Psoas muscle (tissue), 8 donors: ENCODE data around the gene CCDC106. TPM values are rescaled to one million over a fixed set of nuclear protein-coding genes. Genes with fewer than 3 reads are reported as not detected.

ENCODE experiments used
- ATAC-seq, 4 donors: fragments of 200-7000 bp; cut with Tn5 transposase; one replicate each; pipeline ENCODE4 v1.9.1; 2020; ENCODE audit warnings: moderate library complexity in 3 of 4, mild to moderate bottlenecking in 2 of 4
- DNase-seq, 2 donors: peaks; one replicate each; pipeline ENCODE4 v3.0.0-alpha.2; 2020
- H3K27ac ChIP-seq: fragments of 200-600 bp; one replicate; pipeline ENCODE4 v1.8.0; 2022
- H3K27me3 ChIP-seq, 3 donors: fragments of 200-600 bp in 1 of 3; one replicate each; pipeline versions ENCODE4 v1.6.1 to v1.8.0; 2013 to 2022; ENCODE audit warnings: low read length in 2 of 3, mild to moderate bottlenecking in 2 of 3, moderate library complexity in 1 of 3; ENCODE audit not compliant: insufficient read depth in 3 of 3
- H3K36me3 ChIP-seq, 2 donors: fragments of 200-600 bp in 1 of 2; one replicate each; pipeline versions ENCODE4 v1.6.1 to v1.8.0; 2013 to 2022; ENCODE audit warnings: low read depth in 1 of 2, mild to moderate bottlenecking in 1 of 2, moderate library complexity in 1 of 2; ENCODE audit not compliant: insufficient read depth in 1 of 2
- H3K4me1 ChIP-seq: fragments of 200-600 bp; one replicate; pipeline ENCODE4 v1.8.0; 2022
- H3K4me3 ChIP-seq: fragments of 200-600 bp; one replicate; pipeline ENCODE4 v1.8.0; 2022; ENCODE audit warnings: mild to moderate bottlenecking
- H3K9me3 ChIP-seq: fragments of 200-600 bp; one replicate; pipeline ENCODE4 v1.8.0; 2022
- WGBS, 3 donors: extraction: QIAGEN DNeasy Blood & Tissue Kit; methylation state at CpG; one replicate each; pipeline versions ENCODE4 v1.1.6 to v1.1.7; 2013; 5-methylcytosine and 5-hydroxymethylcytosine counted together
- intact Hi-C, 2 donors: fragments of 100-400 bp; cut with DNase I; formaldehyde crosslinking; loops; one replicate each; pipeline versions ENCODE4 v1.11.0 to v1.14.2; 2022
- polyA plus RNA-seq, 3 donors: library from polyadenylated mRNA; stranded (reverse); fragments of 200-250 nt; gene quantifications; one replicate each; pipeline ENCODE4 v1.2.3, GENCODE V29; 2013
- total RNA-seq, 4 donors: library from RNA; stranded (reverse); fragmentation: NEBNext Ultra II Directional in 2 of 4; extraction: Animal tissue kit (Norgen Biotek cat#: 25700) in 2 of 4; gene quantifications; one replicate each; pipeline versions ENCODE4 v1.2.1 to v1.2.4, GENCODE V29; 2021 to 2023
- TF ChIP-seq, protein P1 (sequence below): fragments of 200-600 bp; IDR thresholded peaks from one replicate; pipeline ENCODE4 v1.8.0; 2022; ENCODE audit warnings: antibody characterized with exemption
- donor health status: healthy with polysubstance abuse.
- donor health status: DM: no; HTN: no; CAD: no; lungs with moderate emphysema.
- donor health status: Bipolar disorder and iron deficiency.
- donor health status: healthy.
- donor health status: DM: yes; HTN: yes; CAD: no.
- donor health status: DM: no; HTN: no; CAD: no.
- donor health status: DM: no; HTN: no; CAD: no.
- donor health status: DM: yes; HTN: yes; CAD: no.

CCDC106 gene
- total and polyA plus RNA-seq, 7 donors, result 4.4 to 12.0 (median 10.0) TPM

DNA sequence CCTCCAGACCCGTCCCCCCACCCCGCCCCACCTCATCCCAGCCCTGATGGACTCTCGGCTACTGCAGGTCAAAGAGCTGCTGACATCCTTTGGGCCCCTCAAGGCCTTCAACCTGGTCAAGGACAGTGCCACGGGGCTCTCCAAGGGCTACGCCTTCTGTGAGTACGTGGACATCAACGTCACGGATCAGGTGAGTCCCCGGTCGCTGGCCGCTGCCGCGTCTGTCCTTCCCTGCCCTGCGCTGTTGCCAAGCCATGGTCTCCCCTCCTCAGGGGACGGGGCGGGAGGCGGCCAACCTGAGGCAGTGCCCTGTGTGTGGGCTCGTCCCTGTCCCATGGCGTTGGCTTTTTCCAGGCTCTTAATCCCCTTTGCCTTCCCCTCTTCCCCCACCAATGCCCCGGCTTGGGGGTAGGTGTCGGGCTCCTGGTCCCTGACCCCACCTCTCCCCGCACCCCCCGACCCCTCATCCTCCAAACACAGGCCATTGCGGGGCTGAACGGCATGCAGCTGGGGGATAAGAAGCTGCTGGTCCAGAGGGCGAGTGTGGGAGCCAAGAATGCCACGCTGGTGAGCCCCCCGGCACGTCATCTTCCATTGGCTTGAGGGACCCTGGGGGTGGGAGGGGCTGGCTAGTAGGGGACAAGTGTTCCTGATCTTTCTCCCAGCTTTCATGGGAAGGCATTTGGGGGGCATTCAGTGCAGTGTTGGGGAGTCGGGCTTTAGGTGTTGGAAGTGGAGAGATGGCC, 20.8 kb downstream of the CCDC106 start:
- WGBS, 3 donors, result 85 to 87% (median 86%) methylated on average over 30 of the region's 30 CpGs
- Histone ChIP-seq H3K4me1 (no peaks in the 10 kb centered on the region), H3K27ac (no peak overlapping the region), H3K27me3 (no peaks in the 10 kb centered on the region), H3K9me3 (no peaks in the 10 kb centered on the region), H3K4me3 (no peak overlapping the region), H3K36me3 (peaks cover 6 to 85% of the 10 kb centered on the region in 2 donors)
- intact Hi-C loops, result no loop called here
- TF ChIP-seq, protein P1, sequence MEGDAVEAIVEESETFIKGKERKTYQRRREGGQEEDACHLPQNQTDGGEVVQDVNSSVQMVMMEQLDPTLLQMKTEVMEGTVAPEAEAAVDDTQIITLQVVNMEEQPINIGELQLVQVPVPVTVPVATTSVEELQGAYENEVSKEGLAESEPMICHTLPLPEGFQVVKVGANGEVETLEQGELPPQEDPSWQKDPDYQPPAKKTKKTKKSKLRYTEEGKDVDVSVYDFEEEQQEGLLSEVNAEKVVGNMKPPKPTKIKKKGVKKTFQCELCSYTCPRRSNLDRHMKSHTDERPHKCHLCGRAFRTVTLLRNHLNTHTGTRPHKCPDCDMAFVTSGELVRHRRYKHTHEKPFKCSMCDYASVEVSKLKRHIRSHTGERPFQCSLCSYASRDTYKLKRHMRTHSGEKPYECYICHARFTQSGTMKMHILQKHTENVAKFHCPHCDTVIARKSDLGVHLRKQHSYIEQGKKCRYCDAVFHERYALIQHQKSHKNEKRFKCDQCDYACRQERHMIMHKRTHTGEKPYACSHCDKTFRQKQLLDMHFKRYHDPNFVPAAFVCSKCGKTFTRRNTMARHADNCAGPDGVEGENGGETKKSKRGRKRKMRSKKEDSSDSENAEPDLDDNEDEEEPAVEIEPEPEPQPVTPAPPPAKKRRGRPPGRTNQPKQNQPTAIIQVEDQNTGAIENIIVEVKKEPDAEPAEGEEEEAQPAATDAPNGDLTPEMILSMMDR, result no peak
- no peak for DNase-seq
- no peak for ATAC-seq

DNA sequence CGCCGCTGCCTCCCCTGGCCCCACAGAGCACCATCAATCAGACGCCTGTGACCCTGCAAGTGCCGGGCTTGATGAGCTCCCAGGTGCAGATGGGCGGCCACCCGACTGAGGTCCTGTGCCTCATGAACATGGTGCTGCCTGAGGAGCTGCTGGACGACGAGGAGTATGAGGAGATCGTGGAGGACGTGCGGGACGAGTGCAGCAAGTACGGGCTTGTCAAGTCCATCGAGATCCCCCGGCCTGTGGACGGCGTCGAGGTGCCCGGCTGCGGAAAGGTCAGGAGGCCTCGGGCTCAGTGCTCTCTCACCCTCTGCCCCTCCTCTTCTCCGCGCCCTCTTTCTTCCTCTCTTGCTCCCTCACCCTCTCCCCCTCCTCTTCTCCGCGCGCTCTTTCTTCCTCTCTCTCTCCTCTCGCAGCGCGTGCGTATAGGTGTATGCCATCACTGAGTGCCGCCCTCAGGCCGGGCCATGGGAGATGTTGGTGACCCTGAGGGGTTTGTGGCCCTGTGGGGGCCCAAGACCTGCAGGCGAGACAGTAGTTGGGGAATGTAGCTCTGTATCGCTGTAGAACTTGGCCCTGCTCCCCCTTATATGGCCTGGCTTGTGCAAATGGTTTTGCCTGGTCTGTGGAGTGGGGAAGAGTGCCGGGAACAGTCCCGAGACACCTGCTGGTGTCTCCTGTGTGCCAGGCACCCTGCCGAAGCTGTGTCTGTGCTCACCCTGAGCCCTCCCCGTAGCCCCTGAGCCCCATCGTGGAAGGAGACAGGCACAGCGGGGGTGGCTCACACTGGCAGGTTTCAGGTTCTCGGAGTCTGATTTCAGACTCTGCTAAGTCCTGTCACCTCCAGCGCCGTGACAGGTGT, 21.6 kb downstream of the CCDC106 start:
- Histone ChIP-seq H3K4me3 (no peak overlapping the region), H3K36me3 (peaks cover 3 to 81% of the 10 kb centered on the region in 2 donors), H3K27me3 (no peaks in the 10 kb centered on the region), H3K4me1 (peaks cover 5% of the 10 kb centered on the region), H3K27ac (no peak overlapping the region), H3K9me3 (no peaks in the 10 kb centered on the region)
- WGBS, 3 donors, result 81 to 87% (median 86%) methylated on average over 34 to 43 of the region's 43 CpGs
- intact Hi-C loops, result loop anchor here in 1 of 2 donors (2.0 kb wide), 1 partner anchor 13 kb away; no protein-coding TSS in a partner anchor
- ATAC-seq, result no peak
- TF ChIP-seq, protein P1, result no peak
- DNase-seq, result no peak

- Histone ChIP-seq H3K27ac (no peak overlapping the region), H3K27me3 (no peaks in the 10 kb centered on the region), H3K4me3 (no peak overlapping the region), H3K4me1 (peaks cover 5% of the 10 kb centered on the region), H3K36me3 (peaks cover 3 to 75% of the 10 kb centered on the region in 2 donors), H3K9me3 (no peaks in the 10 kb centered on the region)
- ATAC-seq (no peak), DNase-seq (no peak)
- 64 to 75% (median 65%) methylated on average over 23 of the region's 23 CpGs for WGBS, 3 donors
- intact Hi-C loops, result loop anchor here in 1 of 2 donors (2.0 kb wide), 1 partner anchor 14 kb away; no protein-coding TSS in a partner anchor
- TF ChIP-seq, protein P1, result no peak
Observed at GRCh38 chr19:55670280-55671053, 22.5 kb downstream of the CCDC106 start.

- Histone ChIP-seq H3K27me3 (no peaks in the 10 kb centered on the region), H3K4me1 (peaks cover 8% of the 10 kb centered on the region), H3K27ac (no peak overlapping the region), H3K9me3 (no peaks in the 10 kb centered on the region), H3K36me3 (peaks cover 3 to 70% of the 10 kb centered on the region in 2 donors), H3K4me3 (no peak overlapping the region)
- 64 to 66% (median 65%) methylated on average over 2 of the region's 2 CpGs for whole genome bisulfite sequencing, 3 donors
- DNase-seq (no peak), ATAC-seq (no peak)
- intact Hi-C loops, result loop anchor here in 1 of 2 donors (2.0 kb wide), 1 partner anchor 14 kb away; no protein-coding TSS in a partner anchor
- TF ChIP-seq, protein P1, result no peak
Observed at GRCh38 chr19:55671054-55671378, 23.0 kb downstream of the CCDC106 start.
